Stimulated activated naive CD4-positive, alpha-beta T cell (primary cell): ENCODE data around the gene TCP11L1.
"Not testable (repeated sequence)": the region's sequence is repeated elsewhere in the genome, so short reads cannot be mapped to it uniquely, and the experiment has no call there.

Experiments
- DNase-seq, 6 experiments: peaks; one replicate each; lab custom pipeline; 2025; lab: John Stamatoyannopoulos, UW

Gene TCP11L1

GRCh38 chr11:33065445-33066178, 26.2 kb downstream of the TCP11L1 start:
- DNase-seq = peak; percentile 51 to 82 (median 67)

- no peak for DNase-seq
Measured at GRCh38 chr11:33067294-33067693, 27.9 kb downstream of the TCP11L1 start.

- no peak for DNase-seq
Measured at GRCh38 chr11:33068611-33069340, 29.4 kb downstream of the TCP11L1 start.

GRCh38 chr11:33072465-33072864, 33.1 kb downstream of the TCP11L1 start:
- no peak for DNase-seq

GRCh38 chr11:33083918-33084317, 44.5 kb downstream of the TCP11L1 start:
- no peak for DNase-seq

GRCh38 chr11:33086017-33086416, 46.6 kb downstream of the TCP11L1 start:
- no peak for DNase-seq

- no peak for DNase-seq
Measured at GRCh38 chr11:33089776-33090175, 50.4 kb downstream of the TCP11L1 start.

- no peak for DNase-seq
Measured at GRCh38 chr11:33094157-33094556, 54.8 kb downstream of the TCP11L1 start.

- DNase-seq = no peak
Measured at GRCh38 chr11:33103836-33104235, 64.5 kb downstream of the TCP11L1 start.

GRCh38 chr11:33109294-33109895, 70.0 kb downstream of the TCP11L1 start:
- no peak for DNase-seq

- no peak for DNase-seq
Measured at GRCh38 chr11:33110083-33110482, 70.7 kb downstream of the TCP11L1 start.

GRCh38 chr11:33116535-33116934, 77.2 kb downstream of the TCP11L1 start:
- DNase-seq = no peak

- DNase-seq = not testable (repeated sequence)
Measured at GRCh38 chr11:33122696-33123095, 83.3 kb downstream of the TCP11L1 start.
